LHCN-M2 (cell line): Measurements from ENCODE around the gene TULP4. TPM values are rescaled to one million over a fixed set of nuclear protein-coding genes. Genes with fewer than 3 reads are reported as not detected.
"Not testable (repeated sequence)": the region's sequence is repeated elsewhere in the genome, so short reads cannot be mapped to it uniquely, and the experiment has no call there.

Experiments
- DNase-seq: peaks from one replicate; pipeline ENCODE4 v3.0.0-alpha.2; 2012; ENCODE audit warnings: low read depth
- total RNA-seq: library from RNA; depleted of rRNA; stranded (reverse); fragments of >200 nt; gene quantifications from 2 replicates; pipeline ENCODE4 v1.2.3, GENCODE V29; 2014

Gene TULP4
- total RNA-seq, 1 experiment from 2014 or later: 95.8 TPM

DNA sequence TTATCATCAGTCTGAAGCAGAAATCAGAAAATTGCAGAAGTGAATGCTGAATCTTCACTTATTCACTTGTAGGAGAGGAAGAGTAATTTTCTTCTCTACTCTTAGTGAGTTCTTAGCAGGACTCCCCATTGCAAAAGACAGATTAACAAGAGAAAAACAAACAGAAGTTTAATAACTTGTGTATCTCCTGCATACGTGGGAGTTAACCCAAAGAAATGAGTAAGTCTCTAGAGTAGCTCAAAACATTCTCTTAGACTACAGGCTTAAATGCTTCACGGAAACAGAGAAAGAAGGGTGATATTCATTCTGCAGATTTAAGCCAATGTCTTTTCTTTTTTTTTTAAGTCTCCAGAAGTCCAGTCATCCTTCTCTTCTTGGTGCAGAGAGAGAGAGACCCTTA is 149.7 kb downstream of the TULP4 start:
- DNase-seq: no peak

GRCh38 chr6:158464483-158464882 is 152.2 kb downstream of the TULP4 start:
- DNase-seq: no peak

DNA sequence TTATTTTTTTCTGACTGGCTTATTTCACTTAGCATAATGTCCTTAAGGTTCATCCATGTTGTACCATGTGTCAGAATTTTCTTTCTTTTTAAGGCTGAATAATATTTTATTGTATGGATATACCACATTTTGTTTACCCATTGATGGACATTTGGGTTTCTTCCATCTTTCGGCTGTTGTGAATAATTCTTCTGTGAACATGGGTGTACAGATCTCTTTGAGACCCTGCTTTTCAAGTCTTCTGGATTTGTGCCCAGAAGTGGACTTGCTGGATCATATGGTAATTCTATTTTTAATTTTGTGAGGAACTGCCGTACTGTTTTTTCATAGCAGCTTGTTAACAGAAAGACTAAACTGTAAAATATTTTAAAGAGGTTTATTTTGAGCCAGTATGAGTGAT is 153.0 kb downstream of the TULP4 start:
- no peak for DNase-seq

DNA sequence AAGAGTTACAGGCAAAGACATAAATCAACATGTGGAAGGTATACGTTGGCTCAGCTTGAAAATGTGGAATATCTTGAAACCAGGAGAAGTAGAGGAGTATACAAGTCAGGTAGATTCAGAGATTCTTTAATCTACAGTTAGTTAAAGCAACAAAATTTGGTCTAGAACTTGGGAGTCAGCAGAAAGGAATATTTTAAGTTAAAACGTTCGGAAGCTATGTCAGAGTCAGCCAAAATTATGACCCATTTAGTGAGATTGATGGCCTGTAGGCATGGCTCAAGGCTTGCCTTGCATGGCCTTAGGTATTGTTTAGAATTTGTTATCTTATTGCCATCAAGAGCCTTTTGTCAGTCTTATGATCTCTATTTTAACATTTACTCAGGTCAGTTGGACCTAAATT is 153.5 kb downstream of the TULP4 start:
- no peak for DNase-seq

- DNase-seq: no peak
Measured at GRCh38 chr6:158467923-158468322, 155.7 kb downstream of the TULP4 start.

- peak; percentile 36 for DNase-seq
Measured at GRCh38 chr6:158468666-158469065, 156.4 kb downstream of the TULP4 start.

- DNase-seq: not testable (repeated sequence)
Measured at GRCh38 chr6:158470023-158470422, 157.8 kb downstream of the TULP4 start.

DNA sequence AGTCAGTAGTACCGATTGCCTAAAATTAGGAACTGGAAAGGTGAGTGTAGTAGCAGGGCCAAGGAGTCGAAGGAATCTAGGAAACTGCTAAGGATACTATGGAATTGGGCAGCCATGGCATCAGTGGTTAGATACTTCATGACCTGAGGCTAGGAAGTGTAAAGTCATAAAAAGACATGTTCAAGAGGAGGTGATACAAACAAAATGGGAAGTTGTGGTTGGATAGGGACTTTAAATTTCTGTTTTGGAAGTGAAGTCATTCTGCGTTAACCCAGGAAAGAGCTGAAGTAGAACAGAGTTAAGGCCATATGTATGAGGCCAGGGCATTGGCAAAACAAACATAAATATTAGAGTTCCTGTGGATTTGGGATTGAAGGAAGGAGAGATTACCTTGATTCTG is 159.1 kb downstream of the TULP4 start:
- no peak for DNase-seq

DNA sequence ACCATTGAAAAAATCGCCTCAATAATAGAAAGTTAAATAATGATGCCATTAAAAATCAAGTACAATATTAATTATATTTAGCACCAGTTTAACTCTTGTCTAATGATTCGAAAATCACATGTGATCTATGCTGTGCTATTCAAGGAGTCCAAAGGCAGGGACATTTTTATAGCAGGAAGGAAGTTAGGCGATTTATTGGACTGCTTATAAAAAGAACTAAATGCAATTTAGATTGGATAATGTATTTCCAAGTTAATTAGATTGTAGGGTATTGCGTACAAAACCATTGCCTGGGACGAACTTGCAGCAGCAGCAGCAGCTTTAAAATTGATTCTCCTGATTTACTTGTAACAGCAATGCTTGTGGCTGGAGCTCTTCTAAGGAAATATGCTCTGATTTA is 160.2 kb downstream of the TULP4 start:
- no peak for DNase-seq

DNA sequence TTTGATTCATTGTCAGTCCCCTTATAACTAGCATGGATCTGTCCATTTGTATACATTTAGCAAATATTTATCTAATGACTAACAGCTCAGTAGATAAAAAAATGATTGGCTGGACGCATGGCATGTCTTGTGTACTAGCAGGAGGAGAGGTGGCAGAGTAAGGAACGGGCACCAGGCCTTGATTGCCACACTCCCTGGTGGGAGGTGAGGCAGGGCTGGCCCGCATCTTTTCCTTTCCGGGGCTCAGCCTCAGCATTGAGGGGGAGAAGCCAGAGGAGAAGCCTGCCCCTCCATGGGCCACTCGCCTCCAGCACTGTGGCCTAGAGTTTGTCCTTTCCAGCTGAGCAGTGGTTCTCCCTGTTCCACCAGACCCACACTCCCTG is 162.7 kb downstream of the TULP4 start:
- DNase-seq: no peak

DNA sequence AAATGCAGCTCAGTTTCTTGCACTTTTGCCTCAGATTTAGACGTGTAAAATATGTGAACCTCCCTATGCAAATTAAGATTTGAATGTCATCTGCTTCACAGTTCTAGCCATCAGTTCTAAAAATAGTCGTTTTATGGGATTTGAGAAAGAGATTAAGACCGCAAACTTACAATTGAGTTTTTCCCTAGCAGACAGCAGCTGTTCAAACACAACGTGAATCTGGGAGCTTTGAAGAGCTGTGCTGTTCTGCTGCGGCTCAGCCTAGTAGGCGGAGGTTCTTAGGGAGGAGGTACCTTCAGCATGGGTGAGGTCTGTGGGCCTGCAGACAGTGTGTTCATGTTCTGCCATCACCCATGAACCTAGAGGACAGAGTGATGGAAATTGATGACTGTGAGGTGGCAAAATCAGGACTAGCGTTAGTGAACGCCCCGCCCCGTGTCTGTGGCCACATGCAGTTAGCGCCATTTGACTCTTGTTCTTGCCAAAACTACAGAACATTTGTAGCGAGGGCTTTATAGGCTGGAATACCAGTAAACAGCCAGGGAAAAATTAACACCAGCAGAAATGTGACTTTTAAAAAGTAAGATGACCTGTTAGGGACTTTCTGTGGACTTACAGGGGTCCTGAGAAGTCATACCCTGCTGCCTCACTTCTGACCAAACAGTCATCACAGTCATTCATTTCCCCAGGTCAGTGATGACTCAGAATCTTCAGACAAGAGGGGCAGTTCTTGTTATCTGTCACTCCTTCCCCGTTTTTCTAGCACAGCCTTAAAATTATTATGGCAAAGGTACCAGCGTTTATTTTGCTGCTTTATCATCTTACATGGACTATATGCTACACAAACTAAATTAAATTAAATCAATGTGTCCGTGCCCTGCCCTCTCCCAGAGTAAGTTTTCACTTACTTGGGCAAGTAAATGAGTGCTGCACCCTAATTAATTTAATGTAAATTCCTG is 163.4 kb downstream of the TULP4 start:
- DNase-seq: peak; percentile 99

DNA sequence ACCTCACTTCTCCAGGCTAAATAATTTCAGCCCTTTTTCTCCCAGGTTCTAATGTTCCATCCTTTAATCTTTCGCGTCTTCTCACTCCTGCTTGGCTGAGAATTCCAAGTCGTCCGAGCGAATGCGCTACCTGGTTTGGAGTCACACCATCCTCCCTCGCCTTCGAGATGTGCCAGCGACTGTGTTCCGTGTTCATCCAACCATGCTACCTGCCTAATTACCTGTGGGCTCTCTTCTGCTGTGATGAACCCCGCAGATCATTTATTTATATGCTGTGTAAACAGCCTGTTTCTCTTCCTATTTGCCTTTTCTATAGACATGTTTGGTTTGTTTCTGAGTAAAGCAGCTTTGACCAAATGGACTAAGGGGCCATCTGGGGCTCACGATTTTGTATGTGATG is 164.1 kb downstream of the TULP4 start:
- no peak for DNase-seq

DNA sequence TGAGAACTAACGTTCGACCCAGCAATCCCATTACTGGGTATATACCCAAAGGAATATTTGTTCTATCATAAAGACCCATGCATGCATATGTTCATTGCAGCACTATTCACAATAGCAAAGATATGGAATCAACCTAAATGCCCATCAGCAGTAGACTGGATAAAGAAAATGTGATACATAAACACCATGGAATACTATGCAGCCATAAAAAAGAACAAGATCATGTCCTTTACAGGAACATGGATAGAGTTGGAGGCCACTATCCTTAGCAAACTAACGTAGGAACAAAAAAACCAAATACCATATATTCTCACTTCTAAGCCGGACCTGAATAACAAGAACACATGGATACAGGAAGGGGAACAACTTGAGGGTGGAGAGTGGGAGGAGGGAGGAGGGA is 165.5 kb downstream of the TULP4 start:
- not testable (repeated sequence) for DNase-seq

DNA sequence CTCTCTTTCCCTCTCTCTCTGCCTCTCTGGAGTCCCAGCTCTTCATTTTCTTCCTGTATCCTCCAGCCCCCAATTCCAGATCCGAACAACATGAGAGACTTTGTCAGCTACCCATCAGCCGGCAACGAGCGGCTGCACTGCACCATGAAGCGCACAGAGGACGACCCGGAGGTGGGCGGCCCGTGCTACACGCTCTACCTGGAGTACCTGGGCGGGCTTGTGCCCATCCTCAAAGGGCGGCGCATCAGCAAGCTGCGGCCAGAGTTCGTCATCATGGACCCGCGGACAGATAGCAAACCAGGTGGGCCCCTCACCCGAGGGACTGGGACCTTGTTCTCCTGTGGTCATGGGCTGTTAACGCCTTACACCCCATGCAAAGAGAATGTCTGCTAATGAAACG is 168.7 kb downstream of the TULP4 start:
- no peak for DNase-seq

DNA sequence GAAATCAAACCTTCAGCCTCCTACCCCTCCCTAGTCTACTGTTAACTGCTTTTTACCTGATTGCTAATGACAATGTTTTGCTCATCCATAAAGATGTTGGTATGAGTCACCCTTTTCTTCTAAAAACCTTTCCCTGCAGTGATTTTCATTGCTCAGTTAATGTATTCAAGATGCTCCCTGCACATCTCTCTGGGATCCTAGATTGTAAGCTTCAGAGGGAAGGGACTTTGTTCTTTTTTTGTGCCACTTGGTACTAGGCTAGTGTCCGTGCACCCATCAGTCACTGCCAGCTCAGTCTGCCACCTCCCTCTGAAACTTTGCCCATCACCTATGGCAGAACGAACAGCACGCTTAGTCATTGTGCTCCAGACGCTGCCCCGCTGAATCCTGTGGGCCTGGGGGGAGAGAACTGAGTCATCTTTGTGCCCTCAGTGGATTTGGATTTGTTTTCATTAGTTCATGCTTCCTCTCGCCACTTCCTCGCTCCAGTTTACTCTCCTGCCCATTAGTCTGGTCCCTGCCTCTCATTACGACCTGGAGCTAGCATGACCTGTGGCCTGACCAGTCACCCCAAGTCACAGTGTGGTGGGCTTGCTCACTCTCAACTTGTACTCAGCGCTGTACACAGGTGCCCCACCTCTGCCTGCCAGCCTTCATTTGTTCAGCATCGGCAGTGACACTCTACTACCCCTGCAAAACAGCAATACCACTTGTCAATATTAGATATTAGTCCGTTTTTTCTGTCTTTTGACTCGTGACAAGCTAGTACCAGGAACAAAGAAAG is 169.6 kb downstream of the TULP4 start:
- DNase-seq: peak; percentile 93

DNA sequence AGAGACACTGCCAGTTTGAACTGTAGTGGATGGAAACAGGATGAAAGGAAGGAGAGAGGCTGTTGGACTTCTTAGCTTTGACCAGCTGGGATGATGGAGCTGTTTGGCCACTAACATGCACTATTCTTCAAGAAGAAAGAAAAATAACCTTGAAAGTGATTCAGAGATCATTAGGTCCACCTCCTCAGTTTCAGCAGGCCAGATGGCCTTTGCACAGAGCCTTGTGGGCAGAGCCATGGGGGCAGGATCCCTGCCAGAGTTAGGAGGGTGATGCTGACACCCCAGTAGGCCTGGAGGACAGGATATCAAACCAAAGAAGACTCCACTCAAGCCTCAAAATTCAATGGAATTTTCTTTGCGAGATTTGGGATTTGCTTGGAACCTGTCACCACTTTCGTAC is 173.2 kb downstream of the TULP4 start:
- DNase-seq: peak; percentile 71

DNA sequence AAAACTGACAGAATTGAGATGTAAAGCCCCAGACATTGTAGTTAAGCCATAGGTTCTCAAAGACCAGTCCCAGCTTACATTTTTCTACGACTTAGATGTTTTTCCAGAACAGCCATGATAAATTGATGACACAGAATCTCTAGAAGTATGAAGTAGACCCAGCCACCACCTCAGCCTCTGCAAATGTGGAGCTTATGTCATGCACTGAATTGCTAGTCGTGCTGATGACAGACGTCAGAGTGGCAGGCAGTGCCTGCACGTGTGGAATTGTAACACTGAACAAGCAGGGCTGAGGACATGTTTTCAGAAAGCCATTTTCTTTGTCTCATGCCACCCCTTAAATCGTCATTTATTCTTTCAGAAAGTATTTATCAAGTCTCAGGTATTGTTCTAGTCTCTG is 175.2 kb downstream of the TULP4 start:
- DNase-seq: peak; percentile 24

DNA sequence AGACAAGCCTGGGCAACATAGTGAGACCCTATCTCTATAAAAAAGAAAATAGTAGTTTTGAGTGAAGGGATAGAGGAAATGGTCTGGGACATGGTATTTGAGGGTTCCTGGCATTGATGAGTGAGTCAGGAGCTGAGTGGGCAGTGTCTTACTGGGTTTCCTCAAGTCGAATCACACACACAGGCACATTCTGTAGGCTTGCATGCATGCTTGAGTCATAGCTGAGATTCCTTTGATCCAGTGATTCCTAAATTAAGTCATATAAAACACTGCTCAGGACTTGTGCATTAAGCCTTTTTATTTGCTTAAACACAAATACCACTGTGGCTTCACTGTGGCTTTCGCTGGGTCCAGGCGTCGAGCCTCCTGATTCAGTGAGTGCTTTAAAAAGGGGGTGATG is 175.8 kb downstream of the TULP4 start:
- DNase-seq: peak; percentile 98

DNA sequence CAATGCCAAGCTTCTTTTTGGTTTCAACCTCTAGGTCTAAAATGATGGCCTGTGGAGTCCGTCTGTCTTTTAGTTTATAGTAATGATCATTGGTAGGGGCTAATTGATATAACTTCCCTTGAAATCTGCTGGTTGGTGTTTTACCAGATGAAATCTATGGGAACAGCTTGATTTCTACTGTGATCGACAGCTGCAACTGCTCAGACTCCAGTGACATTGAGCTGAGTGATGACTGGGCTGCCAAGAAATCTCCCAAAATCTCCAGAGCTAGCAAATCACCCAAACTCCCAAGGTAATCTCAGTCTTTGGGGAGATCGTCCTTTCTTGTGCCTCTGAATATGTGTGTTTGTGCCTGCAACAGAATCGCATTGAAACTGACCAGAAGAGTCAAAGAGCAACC is 177.2 kb downstream of the TULP4 start:
- peak; percentile 85 for DNase-seq

DNA sequence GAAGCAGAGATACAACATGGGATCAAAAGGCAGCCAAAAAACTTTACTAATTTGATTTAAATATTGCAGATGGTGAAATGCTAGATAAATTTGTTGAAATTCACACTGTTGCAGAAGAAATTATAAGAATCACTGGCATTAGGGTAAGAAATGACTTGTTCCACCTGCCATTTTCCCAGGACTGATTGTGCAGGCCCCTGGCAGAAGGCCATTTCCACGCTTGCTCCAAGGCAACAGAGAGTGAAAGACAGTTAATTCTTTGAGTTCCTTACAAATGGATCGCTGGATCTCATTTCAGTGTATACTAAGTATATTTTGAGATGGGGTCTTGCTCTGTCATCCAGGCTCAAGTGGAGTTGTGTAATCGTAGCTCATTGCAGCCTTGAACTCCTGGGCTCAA is 180.6 kb downstream of the TULP4 start:
- DNase-seq: no peak

DNA sequence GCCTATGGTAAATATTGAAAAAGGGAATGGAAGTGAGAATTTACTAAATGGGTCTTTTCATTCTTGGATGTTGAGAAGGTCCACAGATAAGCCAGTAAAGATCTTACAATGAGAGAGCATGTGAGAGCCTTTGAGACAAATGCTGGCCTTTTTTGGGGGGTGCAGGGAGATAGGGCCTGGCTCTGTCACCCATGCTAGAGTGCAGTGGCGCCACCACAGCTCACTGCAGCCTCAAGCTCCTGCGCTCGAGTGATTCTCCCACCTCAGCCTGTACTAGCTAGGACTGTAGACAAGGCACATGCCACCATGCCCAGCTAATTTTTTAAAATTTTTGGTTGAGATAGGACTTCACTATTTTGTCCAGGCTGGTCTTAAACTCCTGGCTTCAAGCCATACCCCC is 184.4 kb downstream of the TULP4 start:
- no peak for DNase-seq

DNA sequence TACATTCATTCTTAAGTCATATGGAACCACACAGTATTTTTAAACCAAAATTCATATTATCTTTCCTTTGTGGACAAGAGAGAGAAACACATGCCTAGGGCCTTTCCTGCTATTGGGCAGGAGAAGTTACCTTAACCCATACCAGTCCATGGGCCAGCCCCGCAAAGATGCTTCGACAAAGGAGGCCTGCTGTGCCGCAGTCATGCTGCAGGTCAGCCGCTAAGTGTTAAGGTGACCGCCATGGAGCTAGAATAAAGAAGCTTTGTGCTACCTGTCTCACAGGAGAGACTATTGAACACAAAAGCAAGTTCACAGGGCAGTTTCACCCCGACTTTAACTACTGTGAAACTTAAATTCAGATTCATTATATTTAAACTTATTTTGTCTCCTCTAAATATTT is 185.4 kb downstream of the TULP4 start:
- no peak for DNase-seq

GRCh38 chr6:158498362-158498761 is 186.1 kb downstream of the TULP4 start:
- no peak for DNase-seq
